Tibial nerve (tissue), 3 donors: ENCODE results near the gene KIN.

Experiments used
- CTCF ChIP-seq, 5 experiments: fragments of 200-600 bp in 3 of 5; fragments of 450-650 bp in 2 of 5; sonication (generic) in 3 of 5; IDR thresholded peaks; one replicate each; pipeline ENCODE4 v1.5.1; 2016 to 2019; ENCODE audit warnings: antibody characterized with exemption in 5 of 5, mild to moderate bottlenecking in 3 of 5, moderate library complexity in 2 of 5
- POLR2A ChIP-seq, 2 donors: fragments of 450-650 bp; IDR thresholded peaks; one replicate each; pipeline ENCODE4 v1.6.1; 2017; ENCODE audit warnings: antibody characterized with exemption in 2 of 2, mild to moderate bottlenecking in 2 of 2, moderate library complexity in 2 of 2

- TF ChIP-seq CTCF (IDR thresholded peaks at IDR 0.05) (no peak), POLR2A (IDR thresholded peaks at IDR 0.05) (no peak)
These were observed 23.9 kb downstream of the KIN start for GRCh38 chr10:7763929-7764328.
